Melanocyte of skin (primary cell): ENCODE measurements around the gene CD1B. TPM values are rescaled to one million over a fixed set of nuclear protein-coding genes. Genes with fewer than 3 reads are reported as not detected.

Source experiments
- total RNA-seq, 2 donors: library from RNA; depleted of rRNA; stranded (reverse); fragments of >200 nt; gene quantifications; 2 replicates each; pipeline ENCODE4 v1.2.3, GENCODE V29; 2012

Gene CD1B
- total RNA-seq, result not detected

DNA sequence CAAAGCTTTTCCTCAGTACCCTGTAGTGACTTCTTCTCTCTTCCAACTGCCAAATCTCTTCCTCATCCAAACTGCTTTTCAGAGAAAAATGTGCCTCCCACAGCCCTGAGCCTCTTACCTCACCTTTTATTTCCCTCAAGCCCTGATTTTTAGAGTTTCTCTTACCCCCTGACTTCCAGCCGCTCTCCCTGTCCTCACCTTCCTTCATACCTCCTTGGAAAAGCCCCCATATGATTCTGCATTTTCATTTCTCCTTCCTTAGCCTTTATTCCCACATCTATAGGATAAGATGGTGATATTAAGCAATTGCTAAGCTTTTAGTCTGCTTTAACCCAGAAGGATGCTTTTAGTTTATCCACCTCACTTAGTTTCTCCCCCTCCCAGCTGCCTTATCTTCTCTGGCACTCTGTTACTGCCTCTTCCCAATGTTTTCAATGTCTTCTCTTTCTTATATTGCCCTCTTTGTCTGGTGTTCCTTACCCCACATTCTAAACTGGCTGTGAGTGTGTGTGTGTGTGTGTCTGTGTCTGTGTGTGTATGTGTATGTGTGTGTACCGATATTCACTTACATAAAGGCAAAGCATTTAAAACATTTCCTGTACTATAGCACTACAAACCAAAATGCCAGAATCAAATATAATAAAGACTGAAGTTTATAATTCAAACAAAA is at the start of gene CD1B:
TSS of gene CD1B (minus strand) at position 51 of the 670 bp plus-strand sequence. CDS start 108 bp downstream, outside the sequence.

GRCh38 chr1:158353303-158354075 is 22.2 kb upstream of the CD1B start, which contains the start of gene CD1E:
TSS of gene CD1E (plus strand) at chr1:158353894. CDS start at chr1:158353989, 95 bp downstream.

GRCh38 chr1:158289811-158290210 is 41.5 kb downstream of the CD1B start, which contains the start of gene CD1C:
TSS of gene CD1C (plus strand) at chr1:158289923. CDS start at chr1:158290065, 142 bp downstream.

Other genes with a start within 250 kb of the CD1B start
- under 1 TPM; under 0.01 to 0.34 TPM for gene CD1D, start 150.6 kb downstream of the CD1B start, total RNA-seq
- gene CD1A, start 77.1 kb downstream of the CD1B start, total RNA-seq, result not detected
- gene CD1C, start 41.6 kb downstream of the CD1B start, total RNA-seq, result not detected
- not detected for gene CD1E, start 22.4 kb upstream of the CD1B start, total RNA-seq
- not detected for gene OR10T2, start 67.9 kb upstream of the CD1B start, total RNA-seq
- gene OR10K2, start 94.7 kb upstream of the CD1B start, total RNA-seq, result not detected
- not detected for gene OR10K1, start 130.3 kb upstream of the CD1B start, total RNA-seq
- not detected for gene OR10R2, start 140.7 kb upstream of the CD1B start, total RNA-seq
- not detected for gene OR6Y1, start 222.9 kb upstream of the CD1B start, total RNA-seq
- not detected for gene OR6P1, start 239.0 kb upstream of the CD1B start, total RNA-seq
- gene OR10X1, start 248.4 kb upstream of the CD1B start, total RNA-seq, result not detected